DMS 273 treated with DMSO at 0.1 percent for 48 hours (cell line): ENCODE measurements around the gene LKAAEAR1.

Experiments used
- DNase-seq: peaks from one replicate; lab custom pipeline; 2025; lab: John Stamatoyannopoulos, UW

Gene LKAAEAR1

GRCh38 chr20:64065062-64065973, 18.9 kb downstream of the LKAAEAR1 start:
- DNase-seq: no peak

DNA sequence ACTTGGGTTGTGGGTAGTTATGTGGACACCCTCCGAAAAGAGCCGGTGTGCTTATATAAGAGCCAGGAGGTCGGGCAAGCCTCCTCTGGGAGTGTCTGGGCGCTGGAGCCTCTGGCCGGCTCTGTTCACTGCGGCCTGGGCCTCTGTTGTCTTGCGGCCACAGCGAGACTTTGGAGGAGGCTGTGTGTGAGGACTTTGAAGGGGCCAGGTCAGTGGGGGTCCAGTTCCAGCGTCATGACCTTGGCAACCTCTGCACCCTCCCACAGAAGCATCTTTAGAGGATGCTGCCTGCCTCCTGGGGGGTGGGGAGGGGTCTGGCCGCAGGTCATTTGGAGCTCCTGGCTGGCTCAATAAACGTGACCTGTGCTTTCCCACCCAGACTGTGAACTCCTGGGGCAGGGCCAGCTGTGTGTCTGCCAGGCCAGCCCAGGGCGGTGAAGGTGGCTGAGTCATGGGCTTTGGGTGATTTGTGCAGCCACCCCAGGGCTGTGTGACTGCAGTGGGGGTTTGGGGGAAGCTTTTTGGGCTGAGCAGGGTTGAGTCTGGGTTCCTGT, 20.0 kb downstream of the LKAAEAR1 start:
- DNase-seq: no peak

- no peak for DNase-seq
These were observed 20.6 kb downstream of the LKAAEAR1 start for GRCh38 chr20:64063389-64064144.

- peak; percentile 77 for DNase-seq
These were observed 21.4 kb downstream of the LKAAEAR1 start, which contains the start of gene TCEA2 for GRCh38 chr20:64062596-64063388. Gene TCEA2 (plus strand): TSS chr20:64063198. CDS start chr20:64063313, 115 bp downstream.

GRCh38 chr20:64062276-64062595, 22.0 kb downstream of the LKAAEAR1 start:
- no peak for DNase-seq

DNA sequence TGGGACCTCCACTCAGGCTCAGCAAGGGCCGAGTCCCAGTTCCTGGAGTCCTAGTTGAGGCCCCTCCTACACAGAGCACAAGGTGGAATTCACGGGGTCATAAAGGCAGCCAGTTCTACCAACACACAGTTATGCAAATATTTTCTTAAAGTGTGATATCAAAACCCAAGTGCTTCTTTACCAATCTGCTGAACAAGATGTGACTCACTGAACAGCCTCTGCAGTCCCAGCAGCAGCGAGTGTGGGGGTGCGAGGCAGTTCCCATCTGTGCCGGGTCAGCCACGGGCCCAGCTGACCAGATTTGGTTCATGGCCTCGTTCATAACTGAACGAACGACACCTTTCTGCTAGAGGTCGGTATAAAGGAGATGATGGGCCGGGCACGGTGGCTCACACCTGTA, 25.7 kb downstream of the LKAAEAR1 start:
- no peak for DNase-seq

DNA sequence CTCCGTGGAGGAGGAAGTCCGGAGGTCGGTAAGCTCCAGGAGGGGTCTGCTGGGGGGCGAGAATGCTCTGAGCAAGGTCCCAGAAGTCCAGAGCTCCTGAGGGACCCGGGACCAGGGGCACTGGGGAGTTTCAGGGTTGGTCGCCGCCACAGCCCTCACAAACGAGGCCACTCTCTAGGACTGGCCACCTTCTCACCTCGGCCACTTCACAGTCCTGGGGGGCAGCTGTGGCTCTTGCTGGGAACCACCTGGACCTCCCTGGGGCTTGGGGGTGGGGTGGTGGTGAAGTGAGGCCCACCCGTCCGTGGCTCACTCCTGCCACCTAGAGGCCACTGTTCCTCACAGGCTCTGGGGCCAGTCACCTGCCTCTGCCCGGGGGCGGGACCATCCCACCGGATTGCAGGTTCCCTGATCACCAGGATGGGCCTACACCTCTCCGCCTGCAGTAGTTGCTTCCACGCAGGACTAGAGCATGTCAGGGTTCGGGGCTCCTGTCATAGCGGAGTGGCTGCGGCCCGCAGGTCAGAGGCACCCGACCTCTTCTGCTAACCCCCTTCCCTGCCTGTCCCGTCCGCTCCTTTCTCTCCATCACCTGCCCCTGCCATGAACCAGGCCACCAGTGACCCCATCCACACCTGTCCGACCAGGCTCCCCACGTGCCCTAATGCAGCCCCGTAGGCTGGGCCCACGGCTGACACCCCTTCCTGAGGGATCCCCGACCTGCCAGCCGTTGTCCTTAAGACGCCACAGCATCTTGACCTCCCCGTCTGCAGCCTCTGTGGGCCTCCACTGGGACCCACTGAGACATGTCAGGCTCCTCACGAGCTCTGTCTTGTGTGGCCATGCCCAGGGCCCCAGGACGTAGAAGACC, 26.3 kb downstream of the LKAAEAR1 start:
- no peak for DNase-seq

GRCh38 chr20:64056889-64057627, 27.1 kb downstream of the LKAAEAR1 start:
- no peak for DNase-seq

DNA sequence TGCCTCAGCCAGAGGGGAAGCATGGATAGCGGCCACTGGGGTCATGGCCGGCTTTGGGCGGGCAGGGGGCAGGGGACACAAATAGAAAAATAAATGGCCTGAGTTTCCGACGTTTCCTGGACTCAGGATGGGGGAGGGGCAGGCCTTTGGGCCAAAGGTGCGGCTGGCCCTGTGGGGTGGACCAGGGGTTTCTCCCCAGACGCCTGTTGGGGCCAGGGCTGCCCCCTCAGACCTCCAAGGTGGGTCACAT, 27.6 kb downstream of the LKAAEAR1 start:
- DNase-seq: no peak

- peak; percentile 23 for DNase-seq
These were observed 28.1 kb downstream of the LKAAEAR1 start for GRCh38 chr20:64055893-64056638.

- no peak for DNase-seq
These were observed 28.8 kb downstream of the LKAAEAR1 start for GRCh38 chr20:64055396-64055892.

GRCh38 chr20:64053841-64054661, 30.1 kb downstream of the LKAAEAR1 start:
- DNase-seq: peak; percentile 58

GRCh38 chr20:64052987-64053840, 31.0 kb downstream of the LKAAEAR1 start:
- no peak for DNase-seq

DNA sequence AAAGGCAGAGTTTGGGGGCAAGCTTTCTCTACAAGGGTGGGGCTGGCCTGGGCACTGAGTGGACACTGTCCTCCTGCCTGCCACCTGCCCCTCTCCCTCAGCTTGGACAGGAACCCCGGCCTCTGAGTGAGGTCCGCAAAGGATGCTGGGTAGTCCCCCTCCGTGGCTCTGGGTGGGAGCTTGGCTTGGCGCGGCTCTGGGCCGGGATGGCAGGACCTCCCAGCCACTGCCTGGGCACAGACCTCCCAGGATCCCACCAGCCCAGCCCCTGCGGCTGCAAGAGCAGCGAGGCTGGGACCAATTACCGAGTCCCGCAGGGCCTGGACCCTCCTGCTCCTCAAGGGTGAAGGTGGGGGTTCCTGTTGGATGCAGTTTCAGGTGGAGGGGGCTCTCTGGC, 31.9 kb downstream of the LKAAEAR1 start:
- DNase-seq: no peak

- DNase-seq: no peak
These were observed 32.5 kb downstream of the LKAAEAR1 start for GRCh38 chr20:64051561-64052325.

GRCh38 chr20:64051033-64051452, 33.2 kb downstream of the LKAAEAR1 start:
- no peak for DNase-seq
